CD4-positive, alpha-beta T cell treated with Interferon gamma for 1 hour (primary cell): ENCODE measurements around the gene GGA3.
"Not testable (repeated sequence)": the region's sequence is repeated elsewhere in the genome, so short reads cannot be mapped to it uniquely, and the experiment has no call there.

Experiments
- DNase-seq: peaks from one replicate; pipeline ENCODE4 v3.0.0-alpha.2; 2020

GGA3 gene

DNA sequence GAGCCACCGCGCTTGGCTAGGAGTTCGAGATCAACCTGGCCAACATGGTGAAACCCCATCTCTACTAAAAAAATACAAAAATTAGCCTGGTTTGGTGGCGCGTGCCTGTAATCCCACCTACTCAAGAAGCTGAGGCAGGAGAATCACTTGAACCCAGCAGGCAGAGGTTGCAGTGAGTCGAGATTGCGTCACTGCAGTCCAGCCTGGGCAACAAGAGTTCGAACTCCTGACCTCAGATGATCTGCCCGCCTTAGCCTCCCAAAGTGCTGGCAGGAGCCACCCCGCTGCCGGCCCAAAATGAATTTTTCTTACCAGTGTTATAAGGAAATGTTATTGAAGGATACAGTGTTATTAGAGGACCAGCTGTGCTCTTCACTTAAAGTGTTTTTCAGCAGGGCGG, 53.6 kb downstream of the GGA3 start:
- no peak for DNase-seq

DNA sequence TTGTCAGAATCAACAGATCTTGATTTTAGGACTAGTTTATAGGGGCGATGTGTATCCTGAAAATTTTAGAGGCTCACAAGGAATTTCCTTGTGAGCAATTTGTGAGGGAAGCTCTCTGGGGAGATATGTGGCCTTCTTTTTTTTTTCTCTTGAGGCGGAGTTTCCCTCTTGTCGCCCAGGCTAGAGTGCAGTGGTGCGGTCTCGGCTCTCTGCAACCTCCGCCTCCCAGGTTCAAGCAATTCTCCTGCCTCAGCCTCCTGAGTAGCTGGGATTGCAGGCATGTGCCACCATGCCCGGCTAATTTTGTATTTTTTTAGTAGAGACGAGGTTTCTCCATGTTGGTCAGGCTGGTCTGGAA, 54.4 kb downstream of the GGA3 start:
- DNase-seq: not testable (repeated sequence)

DNA sequence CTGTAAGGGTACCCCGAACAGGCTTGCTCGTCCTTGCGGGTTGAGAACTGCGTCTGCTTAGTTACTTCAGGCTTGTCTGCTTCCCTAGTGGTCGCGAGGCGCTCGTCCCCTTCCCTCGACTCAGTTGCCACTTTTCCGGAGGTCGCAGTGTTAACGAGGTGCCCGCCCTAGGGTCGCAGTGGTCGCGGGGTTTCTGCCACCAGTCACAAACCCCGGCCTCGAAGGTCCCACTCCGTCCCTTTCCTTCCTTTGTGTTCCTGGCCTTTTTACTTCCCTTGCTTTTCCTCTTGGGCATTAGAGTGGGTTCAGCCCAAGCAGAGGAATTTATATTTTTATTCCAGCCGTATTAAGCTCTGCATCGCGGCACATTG, 55.6 kb downstream of the GGA3 start:
- no peak for DNase-seq

DNA sequence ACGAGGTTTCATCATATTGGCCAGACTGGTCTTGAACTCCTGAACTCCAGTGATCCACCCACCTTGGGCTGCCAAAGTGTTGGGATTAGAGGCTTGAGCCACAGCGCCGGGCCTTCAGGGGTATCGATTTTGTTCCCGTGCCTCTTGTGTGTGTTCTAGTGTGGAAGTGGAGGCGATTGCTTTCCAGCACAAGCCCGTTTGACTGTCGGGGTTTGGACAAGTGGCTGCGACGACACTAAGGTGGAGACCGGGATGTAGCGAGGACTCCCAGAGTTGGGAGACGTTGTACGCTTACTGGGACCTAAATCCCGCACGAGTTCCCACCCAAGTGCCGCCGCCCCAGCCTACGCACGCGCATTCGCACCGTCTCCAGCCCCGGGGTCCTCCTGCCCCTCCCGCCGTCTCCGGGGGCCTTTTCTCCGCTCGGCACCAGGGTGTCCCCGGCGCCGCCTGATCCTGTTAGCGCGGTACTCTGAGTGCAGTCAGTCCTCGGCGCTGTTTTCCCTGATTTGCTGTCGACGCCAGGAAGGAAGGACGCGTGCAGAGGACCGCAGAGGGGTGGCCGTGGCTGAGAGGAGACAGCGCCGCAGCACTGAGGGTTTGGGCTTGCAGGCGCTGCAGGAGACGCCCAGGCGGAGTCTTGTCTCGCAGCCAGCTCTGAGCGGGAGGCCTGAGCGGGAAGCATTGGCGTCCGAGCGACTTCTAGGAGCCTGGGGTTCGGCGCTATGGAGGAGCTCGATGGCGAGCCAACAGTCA, 56.2 kb downstream of the GGA3 start, which contains the start of gene NUP85:
Gene NUP85 (plus strand): TSS at position 643 of the 756 bp plus-strand sequence. CDS start 83 bp downstream, at position 726.
- DNase-seq: peak; percentile 87

DNA sequence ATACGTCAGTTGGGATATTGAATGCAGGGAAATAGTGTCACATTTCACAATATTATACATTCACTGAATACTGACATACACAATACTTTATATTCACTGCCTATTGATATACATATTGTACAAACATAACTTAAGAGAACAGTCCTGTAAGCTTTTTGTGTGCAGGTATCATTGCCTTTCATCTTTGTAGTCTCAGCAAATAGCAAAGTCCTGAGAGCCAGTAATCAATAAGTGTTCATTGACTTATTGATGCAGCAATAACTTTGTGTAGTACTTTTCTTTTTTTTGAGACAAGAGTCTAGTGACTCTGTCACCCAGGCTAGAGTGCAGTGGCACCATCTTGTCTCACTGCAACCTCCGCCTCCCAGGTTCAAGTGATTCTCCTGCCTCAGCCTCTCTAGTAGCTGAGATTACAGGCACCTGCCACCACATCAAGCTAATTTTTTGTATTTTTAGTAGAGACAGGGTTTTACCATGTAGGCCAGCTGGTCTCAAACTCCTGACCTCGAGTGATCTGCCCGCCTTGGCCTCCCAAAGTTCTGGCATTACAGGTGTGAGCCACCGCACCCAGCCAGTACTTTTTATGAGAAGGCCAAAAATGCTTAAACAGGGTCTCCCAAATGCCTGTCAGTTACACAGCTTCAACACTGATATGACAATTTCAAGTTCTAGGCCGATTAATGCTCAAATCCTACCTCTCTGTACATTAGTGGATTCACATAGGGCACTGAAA, 61.4 kb downstream of the GGA3 start:
- DNase-seq: no peak

DNA sequence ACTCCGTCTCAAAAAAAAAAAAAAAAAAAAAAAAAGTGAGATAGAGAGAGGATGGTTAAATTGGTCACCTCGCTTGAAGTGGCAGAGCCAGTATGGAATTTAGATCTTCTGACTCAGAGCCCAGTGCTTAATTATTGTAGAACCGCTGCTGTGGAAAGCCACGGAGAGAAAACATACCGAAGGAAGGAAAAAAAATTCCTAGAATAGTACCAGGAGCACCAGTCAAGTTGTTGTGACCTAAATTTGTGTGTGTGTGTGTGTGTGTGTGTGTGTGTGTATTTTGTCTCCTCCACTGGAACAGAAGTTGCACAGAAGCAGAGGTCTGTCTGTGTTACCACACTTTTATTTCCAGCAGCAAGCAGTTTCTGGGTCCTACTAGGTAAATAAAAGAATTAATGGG, 66.5 kb downstream of the GGA3 start:
- DNase-seq: no peak

DNA sequence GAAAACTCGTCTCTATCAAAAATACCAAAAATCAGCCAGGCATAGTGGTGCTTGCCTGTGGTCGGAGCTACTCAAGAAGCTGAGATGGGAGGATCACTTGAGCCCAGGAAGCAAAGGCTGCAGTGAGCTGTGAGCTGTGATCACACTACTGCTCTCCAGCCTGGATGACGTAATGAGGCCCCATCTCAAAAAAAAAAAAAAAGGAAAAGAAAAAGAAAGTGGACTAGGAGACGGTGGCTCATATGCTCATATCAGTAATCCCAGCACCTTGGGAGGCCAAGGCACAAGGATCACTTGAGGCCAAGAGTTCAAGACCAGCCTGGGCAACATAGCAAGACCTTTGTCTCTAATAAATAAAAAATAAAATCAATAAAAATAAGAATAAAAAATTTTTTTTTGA, 69.8 kb downstream of the GGA3 start:
- DNase-seq: no peak

DNA sequence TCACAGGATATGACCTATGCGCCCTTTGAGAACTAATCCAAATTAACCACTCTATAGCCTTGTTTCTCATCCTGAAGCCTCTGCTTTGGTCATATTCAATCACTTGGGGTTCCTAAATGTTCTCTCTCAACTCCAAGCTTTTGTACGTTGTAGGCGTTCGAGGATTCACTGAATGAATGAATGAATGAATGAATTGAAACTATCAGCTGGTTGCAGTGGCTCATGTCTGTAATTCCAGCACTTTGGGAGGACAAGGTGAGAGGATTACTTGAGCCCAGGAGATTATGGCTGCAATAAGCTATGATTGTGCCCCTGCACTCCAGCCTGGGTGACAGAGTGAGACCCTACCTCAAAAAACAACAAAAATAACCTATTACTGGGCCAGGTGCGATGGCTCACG, 72.8 kb downstream of the GGA3 start:
- no peak for DNase-seq
